Camera-type eye (tissue), 1 donor: Measurements from ENCODE around the gene ACAD11. TPM values are rescaled to one million over a fixed set of nuclear protein-coding genes. Genes with fewer than 3 reads are reported as not detected.

Source experiments
- total RNA-seq: library from RNA; depleted of rRNA; stranded (reverse); fragments of >200 nt; gene quantifications from one replicate; pipeline ENCODE4 v1.2.3, GENCODE V29; 2014

Gene ACAD11
- total RNA-seq: 40.5 TPM

GRCh38 chr3:132659365-132660051 lies at the start of gene ACAD11:
Gene ACAD11 (minus strand): TSS chr3:132659809. CDS start chr3:132659751, 58 bp downstream.

GRCh38 chr3:132660052-132660810 lies 622 bp upstream of the ACAD11 start, which contains the start of gene UBA5:
Gene UBA5 (plus strand): TSS chr3:132660329. CDS start chr3:132660538, 209 bp downstream.

GRCh38 chr3:132596816-132597433 lies 62.7 kb downstream of the ACAD11 start, which contains the start of gene ACKR4:
Gene ACKR4 (plus strand): TSS chr3:132597270. CDS start chr3:132600398, 3,128 bp downstream.

Other genes starting within 250 kb of the ACAD11 start
- 88.2 TPM for gene DNAJC13, start 242.3 kb downstream of the ACAD11 start, total RNA-seq
- 6.6 TPM for gene ACKR4, start 62.5 kb downstream of the ACAD11 start, total RNA-seq
- gene UBA5, start 520 bp upstream of the ACAD11 start, total RNA-seq: 84.9 TPM
- gene NPHP3, start 62.6 kb upstream of the ACAD11 start, total RNA-seq: 48.4 TPM